ENCODE data around the gene HEBP2.
"Not testable (repeated sequence)": the region's sequence is repeated elsewhere in the genome, so short reads cannot be mapped to it uniquely, and the experiment has no call there.

Gene HEBP2

DNA sequence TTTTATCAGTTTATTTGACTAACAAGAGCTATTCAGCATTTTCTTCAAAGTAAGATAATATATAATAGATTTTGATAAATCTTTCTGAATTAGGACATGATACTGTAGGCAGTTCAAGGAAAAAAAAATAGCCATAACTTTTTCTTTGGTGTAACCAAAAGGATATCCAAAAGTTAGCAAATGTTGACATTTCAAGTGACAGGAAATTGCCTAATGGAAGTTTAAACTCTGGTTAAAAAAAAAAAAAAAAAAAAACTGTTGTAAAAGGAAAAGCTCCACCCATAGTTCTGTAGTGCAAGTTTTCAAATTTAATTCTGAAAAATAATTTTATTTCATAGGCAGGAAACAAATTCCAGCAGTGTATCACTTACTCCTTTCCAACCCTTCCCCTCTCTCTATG, 18.8 kb downstream of the HEBP2 start:
- no peak for DNase-seq (ENCODE audit: low read depth in 2 of 3, low spot score in 2 of 3)

- no peak for DNase-seq (ENCODE audit: low read depth in 2 of 3, low spot score in 2 of 3)
Measured at GRCh38 chr6:138424004-138424904, 20.2 kb downstream of the HEBP2 start.

- DNase-seq (ENCODE audit: low read depth in 2 of 3, low spot score in 2 of 3), result not testable (repeated sequence)
Measured at GRCh38 chr6:138425256-138425655, 21.2 kb downstream of the HEBP2 start.

- DNase-seq (ENCODE audit: low read depth in 2 of 3, low spot score in 2 of 3), result no peak
Measured at GRCh38 chr6:138426500-138427123, 22.6 kb downstream of the HEBP2 start.

DNA sequence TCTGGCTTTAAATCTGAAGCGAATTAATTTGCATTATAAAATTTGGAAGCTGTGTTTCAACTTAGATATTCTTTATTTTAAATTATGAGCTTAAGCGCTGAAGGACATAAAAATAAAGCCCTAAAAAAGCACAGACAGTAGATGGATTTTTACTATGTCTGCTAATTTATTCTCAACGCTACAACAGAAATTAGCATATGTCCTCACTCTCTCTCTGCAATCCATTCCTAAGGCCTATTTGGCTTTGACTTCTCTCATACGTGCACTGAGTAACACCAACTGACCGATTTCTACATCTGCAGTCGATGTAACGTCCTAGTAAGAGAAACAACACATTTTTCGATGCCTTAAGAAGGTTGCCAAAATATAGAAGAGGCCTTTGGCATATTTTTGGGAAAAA, 23.7 kb downstream of the HEBP2 start:
- DNase-seq (ENCODE audit: low read depth in 2 of 3, low spot score in 2 of 3), result no peak

DNA sequence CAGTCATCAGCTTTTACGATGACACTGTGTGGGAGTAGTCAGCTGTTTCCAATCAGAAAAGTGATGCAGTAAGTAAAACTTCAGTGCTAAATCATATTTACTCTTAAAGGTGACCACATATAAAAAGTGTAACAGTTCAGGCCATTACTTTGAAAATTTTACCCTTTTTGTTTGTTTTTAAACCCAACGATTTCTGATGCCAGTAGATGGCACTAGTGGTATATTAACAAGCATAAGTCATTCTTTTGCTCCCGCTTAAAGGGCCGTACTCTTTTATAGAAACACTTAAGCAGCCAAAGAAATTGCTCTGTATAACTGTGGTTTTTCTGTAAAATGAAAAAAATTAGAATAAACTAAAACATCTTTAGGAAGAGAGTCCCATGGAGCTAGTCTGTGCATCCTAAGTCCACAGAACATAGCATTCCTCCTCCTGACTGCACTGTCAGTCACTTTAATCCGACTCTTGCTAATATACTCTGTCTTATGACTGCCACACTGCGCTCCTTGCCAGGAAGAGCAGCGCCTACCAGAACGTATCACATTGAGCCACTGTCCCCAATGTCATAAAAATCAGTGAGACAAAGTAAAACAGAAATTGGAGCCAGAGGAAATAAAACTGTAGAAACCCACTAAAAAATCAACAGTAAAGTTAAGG, 25.0 kb downstream of the HEBP2 start:
- no peak for DNase-seq (ENCODE audit: low read depth in 2 of 3, low spot score in 2 of 3)

DNA sequence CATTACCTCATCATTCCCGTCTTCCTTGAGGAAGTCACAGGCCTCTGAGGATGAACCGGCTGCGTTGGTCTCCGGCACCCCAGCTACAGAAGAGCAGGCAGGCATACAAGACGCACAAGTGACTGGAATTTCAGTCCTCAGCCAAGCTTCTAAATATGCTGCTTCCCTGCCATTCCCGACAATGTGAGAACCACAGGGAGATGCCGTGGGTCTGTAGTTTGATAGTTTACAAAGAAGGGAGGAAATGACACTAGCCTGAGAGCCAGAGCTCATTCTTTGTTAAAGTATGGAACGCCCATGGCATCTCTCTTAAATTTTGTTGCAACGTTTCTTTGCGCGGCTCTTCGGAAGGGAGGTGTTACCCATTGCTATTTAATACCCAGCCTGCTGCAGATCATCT, 25.7 kb downstream of the HEBP2 start:
- DNase-seq (ENCODE audit: low read depth in 2 of 3, low spot score in 2 of 3), result no peak

GRCh38 chr6:138430361-138431145, 26.5 kb downstream of the HEBP2 start:
- DNase-seq (ENCODE audit: low read depth in 2 of 3, low spot score in 2 of 3), result no peak

DNA sequence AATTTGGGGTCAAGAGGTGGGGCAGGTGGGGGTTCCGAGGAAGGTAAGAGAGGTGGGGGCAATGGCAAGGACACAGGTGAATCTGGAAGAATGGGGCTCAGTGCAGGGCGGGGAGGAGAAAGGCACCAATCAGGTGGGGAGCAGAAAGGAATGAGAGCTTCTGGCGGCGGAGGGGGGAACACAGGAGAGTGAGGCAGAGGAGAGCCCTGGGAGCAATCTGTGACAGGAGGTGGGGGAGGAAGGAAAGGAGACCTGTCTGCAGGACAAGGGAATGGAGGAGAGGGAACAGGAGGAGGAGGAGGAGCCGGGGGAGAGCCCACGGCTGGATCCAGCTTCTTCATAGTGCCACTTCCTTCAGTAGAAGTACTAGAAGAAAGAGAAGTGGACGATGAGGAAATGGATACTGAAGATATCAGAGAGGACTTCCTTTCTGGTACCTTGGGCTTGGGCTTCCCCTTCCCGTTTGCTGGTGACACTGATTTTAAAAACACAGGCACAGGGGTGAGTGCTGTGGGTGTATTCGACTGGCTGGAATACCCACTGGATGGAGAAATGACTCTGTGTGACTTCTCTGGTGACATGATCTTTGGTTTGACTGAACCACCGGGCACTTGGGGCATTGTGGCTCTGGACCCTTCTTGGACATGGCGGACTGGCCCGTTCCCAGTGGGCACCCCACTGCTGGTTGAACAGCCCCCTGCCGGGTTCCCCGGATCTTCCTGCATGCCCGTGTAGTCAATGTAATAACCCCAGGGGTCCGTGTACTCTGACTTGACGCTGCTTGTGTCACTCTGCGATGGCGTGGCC, 27.4 kb downstream of the HEBP2 start:
- DNase-seq (ENCODE audit: low read depth in 2 of 3, low spot score in 2 of 3), result no peak

GRCh38 chr6:138432063-138432356, 28.0 kb downstream of the HEBP2 start:
- DNase-seq (ENCODE audit: low read depth in 2 of 3, low spot score in 2 of 3), result no peak

- no peak for DNase-seq (ENCODE audit: low read depth in 2 of 3, low spot score in 2 of 3)
Measured at GRCh38 chr6:138434096-138434495, 30.1 kb downstream of the HEBP2 start.

GRCh38 chr6:138434925-138435324, 30.9 kb downstream of the HEBP2 start:
- DNase-seq (ENCODE audit: low read depth in 2 of 3, low spot score in 2 of 3), result no peak

DNA sequence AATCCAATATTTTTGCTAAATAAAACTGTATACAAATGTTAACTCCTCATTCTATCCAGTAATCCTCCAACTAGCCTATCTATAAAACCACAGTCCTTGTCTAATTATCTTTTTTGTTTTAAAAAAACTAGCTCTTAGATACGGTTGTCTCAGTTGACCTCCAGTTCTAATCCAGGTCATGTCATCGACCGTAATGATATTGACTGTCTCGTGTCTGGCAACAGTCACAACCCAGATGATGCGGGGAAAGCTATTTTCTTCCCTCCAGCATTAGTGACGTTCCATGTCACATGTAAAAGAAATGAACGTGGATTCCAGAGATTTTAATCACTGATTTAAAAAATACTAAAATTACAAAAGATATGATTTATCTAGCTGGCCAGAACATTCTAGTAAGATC, 35.5 kb downstream of the HEBP2 start:
- DNase-seq (ENCODE audit: low read depth in 2 of 3, low spot score in 2 of 3), result no peak

GRCh38 chr6:138440296-138440695, 36.3 kb downstream of the HEBP2 start:
- DNase-seq (ENCODE audit: low read depth in 2 of 3, low spot score in 2 of 3), result no peak

- DNase-seq (ENCODE audit: low read depth in 2 of 3, low spot score in 2 of 3), result no peak
Measured at GRCh38 chr6:138440758-138441357, 36.8 kb downstream of the HEBP2 start.

- no peak for DNase-seq (ENCODE audit: low read depth in 2 of 3, low spot score in 2 of 3)
Measured at GRCh38 chr6:138441965-138442364, 37.9 kb downstream of the HEBP2 start.

- DNase-seq (ENCODE audit: low read depth in 2 of 3, low spot score in 2 of 3), result no peak
Measured at GRCh38 chr6:138442663-138443062, 38.6 kb downstream of the HEBP2 start.

- DNase-seq (ENCODE audit: low read depth in 2 of 3, low spot score in 2 of 3), result no peak
Measured at GRCh38 chr6:138443979-138444378, 40.0 kb downstream of the HEBP2 start.

DNA sequence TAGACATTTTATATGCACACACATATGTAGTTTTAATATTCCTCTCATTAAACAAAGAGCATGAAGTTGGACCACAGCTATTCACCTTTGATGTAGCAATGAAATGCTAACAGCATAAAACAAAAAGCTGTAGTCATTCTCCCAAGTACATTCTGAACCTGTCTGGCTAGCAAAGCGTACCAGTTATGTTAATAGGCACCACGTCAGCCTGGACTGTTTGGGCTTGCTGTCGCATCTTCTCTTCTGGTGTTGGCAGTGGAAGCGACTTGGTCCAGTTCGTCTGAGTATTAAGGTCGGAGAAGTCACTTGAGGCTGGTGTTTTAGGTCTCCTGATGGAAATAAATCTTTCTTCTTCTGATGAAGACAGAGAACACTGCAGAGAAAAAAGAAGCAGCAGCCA, 42.8 kb downstream of the HEBP2 start:
- no peak for DNase-seq (ENCODE audit: low read depth in 2 of 3, low spot score in 2 of 3)

DNA sequence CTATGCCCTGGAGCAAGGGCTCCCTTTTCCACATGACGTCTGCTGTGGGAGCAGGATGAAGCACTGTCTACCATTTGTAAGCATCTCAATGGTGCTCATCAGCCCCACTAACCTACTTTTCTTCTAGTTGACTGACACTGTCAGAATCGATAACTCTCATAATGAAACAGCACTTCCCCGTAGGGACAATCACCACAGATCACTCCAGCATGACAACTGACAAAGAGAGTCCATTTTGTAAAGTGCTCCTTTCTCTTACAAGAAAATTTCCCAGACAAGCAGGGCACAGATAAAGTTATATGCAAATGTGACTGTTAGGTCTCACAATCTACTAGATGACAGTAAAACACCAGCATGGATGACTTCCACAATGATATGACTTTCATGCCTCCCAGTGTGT, 46.4 kb downstream of the HEBP2 start:
- no peak for DNase-seq (ENCODE audit: low read depth in 2 of 3, low spot score in 2 of 3)

Measured in activated CD8-positive, alpha-beta memory T cell treated with anti-CD3 and anti-CD28 coated beads for 48 hours (primary cell).